Loucy (cell line): ENCODE data around the gene PDK2.

Source experiments
- EZH2phosphoT487 ChIP-seq: fragments of 200-600 bp; IDR thresholded peaks from 2 replicates; pipeline ENCODE4 v1.6.1; 2018; ENCODE audit warnings: antibody characterized with exemption, mild to moderate bottlenecking, moderate library complexity, borderline replicate concordance
- TF ChIP-seq, protein P1 (sequence below): fragments of 200-600 bp; sonication (generic); conservative IDR thresholded peaks from 2 replicates; pipeline ENCODE4 v1.5.1; 2014; ENCODE audit warnings: mild to moderate bottlenecking, antibody characterized with exemption, low read length

DNA sequence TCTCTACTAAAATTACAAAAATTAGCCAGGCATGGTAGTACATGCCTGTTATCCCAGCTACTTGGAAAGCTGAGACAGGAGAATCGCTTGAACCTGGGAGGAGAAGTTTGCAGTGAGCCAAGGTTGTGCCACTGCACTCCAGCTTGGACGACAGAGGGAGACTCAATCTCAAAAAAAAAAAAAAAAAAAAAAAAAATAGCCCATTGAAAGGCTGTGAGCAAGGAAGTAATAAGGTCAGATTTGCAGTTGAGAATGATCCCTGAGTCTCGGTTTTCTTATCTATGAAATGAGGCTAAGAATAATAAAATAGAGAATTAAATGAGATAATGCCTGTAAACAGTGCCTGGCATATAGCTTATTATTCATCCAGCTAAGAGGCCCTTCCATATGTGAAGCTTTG, 1.3 kb upstream of the PDK2 start:
- TF ChIP-seq, protein P1, sequence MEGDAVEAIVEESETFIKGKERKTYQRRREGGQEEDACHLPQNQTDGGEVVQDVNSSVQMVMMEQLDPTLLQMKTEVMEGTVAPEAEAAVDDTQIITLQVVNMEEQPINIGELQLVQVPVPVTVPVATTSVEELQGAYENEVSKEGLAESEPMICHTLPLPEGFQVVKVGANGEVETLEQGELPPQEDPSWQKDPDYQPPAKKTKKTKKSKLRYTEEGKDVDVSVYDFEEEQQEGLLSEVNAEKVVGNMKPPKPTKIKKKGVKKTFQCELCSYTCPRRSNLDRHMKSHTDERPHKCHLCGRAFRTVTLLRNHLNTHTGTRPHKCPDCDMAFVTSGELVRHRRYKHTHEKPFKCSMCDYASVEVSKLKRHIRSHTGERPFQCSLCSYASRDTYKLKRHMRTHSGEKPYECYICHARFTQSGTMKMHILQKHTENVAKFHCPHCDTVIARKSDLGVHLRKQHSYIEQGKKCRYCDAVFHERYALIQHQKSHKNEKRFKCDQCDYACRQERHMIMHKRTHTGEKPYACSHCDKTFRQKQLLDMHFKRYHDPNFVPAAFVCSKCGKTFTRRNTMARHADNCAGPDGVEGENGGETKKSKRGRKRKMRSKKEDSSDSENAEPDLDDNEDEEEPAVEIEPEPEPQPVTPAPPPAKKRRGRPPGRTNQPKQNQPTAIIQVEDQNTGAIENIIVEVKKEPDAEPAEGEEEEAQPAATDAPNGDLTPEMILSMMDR, result no peak
- no peak for TF ChIP-seq EZH2phosphoT487
